K562 (cell line): ENCODE results near the gene HMG20B. TPM values are rescaled to one million over a fixed set of nuclear protein-coding genes. Genes with fewer than 3 reads are reported as not detected.
A peak's percentile ranks its signal among the peaks of the same experiment; 100 is the strongest.

Source experiments
- ATF4 ChIP-seq: fragments of 450-650 bp; formaldehyde crosslinking; IDR thresholded peaks from 2 replicates; pipeline ENCODE4 v1.4.0; 2022; ENCODE audit warnings: mild to moderate bottlenecking, moderate library complexity
- CBFB ChIP-seq: sonication (generic); formaldehyde crosslinking; IDR thresholded peaks from 2 replicates; pipeline ENCODE4 v1.4.0; 2020; ENCODE audit warnings: mild to moderate bottlenecking, missing genetic modification reagents
- GATAD2A ChIP-seq: fragments of 450-650 bp; IDR thresholded peaks from 2 replicates; pipeline ENCODE4 v1.6.1; 2017
- GMEB1 ChIP-seq: fragments of 250-450 bp; sonication (Bioruptor Pico); IDR thresholded peaks from 2 replicates; pipeline ENCODE4 v1.4.0; 2020; ENCODE audit warnings: mild to moderate bottlenecking
- HDAC6 ChIP-seq: IDR thresholded peaks from 2 replicates; pipeline ENCODE4 v1.6.1; 2012; ENCODE audit warnings: low read depth, mild to moderate bottlenecking, control low read depth, inconsistent platforms, low read length, moderate library complexity
- HMG20A ChIP-seq: fragments of 450-650 bp; formaldehyde crosslinking; conservative IDR thresholded peaks from 2 replicates; pipeline ENCODE4 v1.4.0; 2020; ENCODE audit warnings: mild to moderate bottlenecking, mixed read lengths
- KLF16 ChIP-seq: IDR thresholded peaks from 2 replicates; pipeline ENCODE4 v1.6.1; 2016; ENCODE audit warnings: antibody characterized with exemption
- MYBL2 ChIP-seq, 2 experiments: fragments of 450-650 bp in 1 of 2; sonication (generic) in 1 of 2; formaldehyde crosslinking in 1 of 2; IDR thresholded peaks; 2 replicates each; pipeline versions ENCODE4 v1.6.1 to v1.8.1; 2017 to 2022; ENCODE audit warnings: borderline replicate concordance in 1 of 2, inconsistent platforms in 1 of 2, low read depth in 1 of 2, mild to moderate bottlenecking in 1 of 2, missing genetic modification reagents in 1 of 2, moderate library complexity in 1 of 2
- PCBP2 ChIP-seq: fragments of 200-400 bp; formaldehyde crosslinking; IDR thresholded peaks from 2 replicates; pipeline ENCODE4 v1.6.1; 2018; ENCODE audit warnings: low read length, low read depth, mild to moderate bottlenecking, moderate library complexity; ENCODE audit not compliant: poor library complexity, severe bottlenecking
- PHF20 ChIP-seq: fragments of 450-650 bp; IDR thresholded peaks from 2 replicates; pipeline ENCODE4 v1.6.1; 2018; ENCODE audit not compliant: partially characterized antibody
- RNF2 ChIP-seq: sonication (generic); IDR thresholded peaks from 2 replicates; pipeline ENCODE4 v1.6.1; 2016
- SNAPC5 ChIP-seq: fragments of 250-450 bp; sonication (Bioruptor Pico); IDR thresholded peaks from 2 replicates; pipeline ENCODE4 v1.8.0; 2021; ENCODE audit warnings: moderate library complexity, mild to moderate bottlenecking, inconsistent platforms
- UBTF ChIP-seq, 2 experiments: IDR thresholded peaks; 2 replicates each; pipeline ENCODE4 v1.6.1; 2012; ENCODE audit warnings: improper control_type of control experiment in 2 of 2, low read depth in 2 of 2, low read length in 2 of 2, borderline replicate concordance in 1 of 2
- WHSC1 ChIP-seq: IDR thresholded peaks from one replicate; pipeline ENCODE4 v1.6.1; 2012; ENCODE audit warnings: low read length, control low read depth, inconsistent platforms
- ZBTB34 ChIP-seq: fragments of 250-450 bp; sonication (Bioruptor Pico); IDR thresholded peaks from 2 replicates; pipeline ENCODE4 v1.8.0; 2021; ENCODE audit warnings: mild to moderate bottlenecking, moderate library complexity
- ZBTB9 ChIP-seq: fragments of 450-650 bp; formaldehyde crosslinking; IDR thresholded peaks from 2 replicates; pipeline ENCODE4 v1.4.0; 2020; ENCODE audit warnings: mild to moderate bottlenecking, moderate library complexity
- ZNF134 ChIP-seq: fragments of 250-450 bp; sonication (Bioruptor Pico); conservative IDR thresholded peaks from 2 replicates; pipeline ENCODE4 v1.4.0; 2020
- ZNF3 ChIP-seq: fragments of 250-450 bp; sonication (Bioruptor Pico); IDR thresholded peaks from 2 replicates; pipeline ENCODE4 v1.5.0; 2021; ENCODE audit warnings: mild to moderate bottlenecking, moderate library complexity
- ZNF696 ChIP-seq: fragments of 250-450 bp; sonication (Bioruptor Pico); conservative IDR thresholded peaks from 2 replicates; pipeline ENCODE4 v1.4.0; 2020; ENCODE audit warnings: mild to moderate bottlenecking, moderate library complexity
- polyA plus RNA-seq, 8 experiments: library from polyadenylated mRNA; depleted of rRNA in 4 of 8; stranded (reverse) in 5 of 8; unstranded in 3 of 8; fragments of >200 nt; fragmentation: Nextera tagmentation in 2 of 8; fragmentation: Illumina TruSeq in 1 of 8; extraction: Ambion mirVana in 2 of 8; extraction: Trizol in 1 of 8; gene quantifications; 2 replicates each; pipeline versions ENCODE4 v1.2.1 to v1.2.3, GENCODE V29; 2011 to 2014; ENCODE audit warnings: inconsistent platforms in 1 of 8, missing spikeins in 1 of 8
- total RNA-seq, 7 experiments: library from RNA; depleted of rRNA in 6 of 7; stranded (reverse); fragments of >200 nt in 6 of 7; fragmentation: Illumina TruSeq in 2 of 7; extraction: Trizol in 2 of 7; gene quantifications; 2 replicates each; pipeline versions ENCODE4 v1.2.1 to v1.2.3, GENCODE V29; 2011 to 2021; ENCODE audit warnings: low replicate concordance in 1 of 7

The HMG20B gene
- total and polyA plus RNA-seq, 9 of the 15 experiments (the other 6 are each of a cell fraction or from before 2014, with no cell fraction given): 0.35 to 172 (median 38.6) TPM

- no peak for TF ChIP-seq MYBL2 (IDR thresholded peaks at IDR 0.05; ENCODE audit: low read depth)
- no peak for TF ChIP-seq MYBL2 (CRISPR knock-in tag; IDR thresholded peaks at IDR 0.05; ENCODE audit: borderline replicate concordance)
- TF ChIP-seq WHSC1: no peak
- TF ChIP-seq ATF4 (CRISPR knock-in tag): no peak
- TF ChIP-seq ZNF3 (CRISPR knock-in tag): no peak
- TF ChIP-seq HDAC6: 0 out of 2 replicates have a peak, but pooled peaks have one; percentile 32
- peak; percentile 75 for TF ChIP-seq RNF2
- TF ChIP-seq CBFB: 0 out of 2 replicates have a peak, but pooled peaks have one; percentile 8
- TF ChIP-seq ZBTB9: 0 out of 2 replicates have a peak, but pooled peaks have one; percentile 37
- no peak for TF ChIP-seq SNAPC5
- no peak; the same call in 1 of the 2 replicates for TF ChIP-seq ZNF134 (CRISPR knock-in tag)
- peak; percentile 63 for TF ChIP-seq GMEB1
- TF ChIP-seq ZNF696 (CRISPR knock-in tag): no peak
- peak; percentile 81 for TF ChIP-seq GATAD2A
- TF ChIP-seq PCBP2: no peak
- peak; percentile 98 for TF ChIP-seq PHF20
- no peak for TF ChIP-seq HMG20A (CRISPR knock-in tag)
- TF ChIP-seq KLF16: no peak
- 0 out of 2 replicates have a peak, but pooled peaks have one; percentile 13 for TF ChIP-seq ZBTB34 (CRISPR knock-in tag)
- TF ChIP-seq UBTF (IDR thresholded peaks at IDR 0.05; ENCODE audit: borderline replicate concordance in 1 of 2, low read depth in 2 of 2, low read length in 2 of 2): peak in 1 of 2 experiments; percentile 67; a peak in 1 of 4 replicates
These were observed 54.0 kb downstream of the HMG20B start, which contains the start of gene CACTIN (continued) for GRCh38 chr19:3626473-3627350.
